Common myeloid progenitor, CD34-positive (primary cell): ENCODE data around the gene AHI1.

ENCODE experiments used
- CTCF ChIA-PET: fragments of 350-600 bp; sonication (Branson Sonifier 250); formaldehyde crosslinking; loops from one replicate; lab custom pipeline; 2021; ENCODE audit warnings: antibody characterized with exemption; lab: Charles Lee
- POLR2A ChIA-PET: fragments of 350-600 bp; sonication (Branson Sonifier 250); formaldehyde crosslinking; loops from one replicate; lab custom pipeline; 2021; ENCODE audit warnings: antibody characterized with exemption; lab: Charles Lee
- DNase-seq, 3 donors: peaks; one replicate each; pipeline versions ENCODE4 v3.0.0 to v3.0.0-alpha.2; 2013
- H3K27ac ChIP-seq, 2 experiments: 1 replicate in 1 of 2; 2 replicates in 1 of 2; pipeline ENCODE4 v1.7.0; 2013; ENCODE audit warnings: inconsistent platforms in 2 of 2, low read length in 2 of 2, mild to moderate bottlenecking in 2 of 2, low read depth in 1 of 2, moderate library complexity in 1 of 2; ENCODE audit not compliant: severe bottlenecking in 2 of 2, insufficient read depth in 1 of 2, poor library complexity in 1 of 2
- H3K27me3 ChIP-seq, 5 experiments: replicated peaks in 2 of 5; 1 replicate in 3 of 5; 2 replicates in 2 of 5; pipeline versions ENCODE4 v1.6.1 to v1.7.0; 2013; ENCODE audit warnings: low read length in 4 of 5, mild to moderate bottlenecking in 2 of 5, moderate library complexity in 2 of 5, inconsistent platforms in 1 of 5; ENCODE audit not compliant: insufficient read depth in 5 of 5, control insufficient read depth in 4 of 5
- H3K36me3 ChIP-seq, 4 experiments: 1 replicate in 2 of 4; 2 replicates in 2 of 4; pipeline versions ENCODE4 v1.6.1 to v1.7.0; 2013; ENCODE audit warnings: low read length in 3 of 4, control low read depth in 1 of 4, mild to moderate bottlenecking in 1 of 4; ENCODE audit not compliant: control insufficient read depth in 4 of 4, insufficient read depth in 4 of 4
- H3K4me1 ChIP-seq, 4 experiments: 1 replicate in 3 of 4; 2 replicates in 1 of 4; pipeline versions ENCODE4 v1.6.1 to v1.7.1; 2013; ENCODE audit warnings: low read length in 3 of 4, mild to moderate bottlenecking in 3 of 4, control low read depth in 1 of 4, inconsistent platforms in 1 of 4, moderate library complexity in 1 of 4; ENCODE audit not compliant: control insufficient read depth in 4 of 4, insufficient read depth in 4 of 4; ENCODE audit errors: control extremely low read depth in 1 of 4
- H3K4me3 ChIP-seq, 7 experiments: 1 replicate in 4 of 7; 2 replicates in 3 of 7; pipeline versions ENCODE4 v1.5.1 to v1.7.0; 2013; ENCODE audit warnings: mild to moderate bottlenecking in 7 of 7, low read length in 6 of 7, moderate library complexity in 6 of 7, inconsistent platforms in 2 of 7, low read depth in 2 of 7, control low read depth in 1 of 7; ENCODE audit not compliant: insufficient read depth in 4 of 7, control insufficient read depth in 1 of 7; ENCODE audit errors: extremely low read depth in 1 of 7
- H3K9me3 ChIP-seq, 5 experiments: 1 replicate in 4 of 5; 2 replicates in 1 of 5; pipeline versions ENCODE4 v1.6.1 to v1.7.1; 2013; ENCODE audit warnings: low read length in 4 of 5, mild to moderate bottlenecking in 2 of 5, inconsistent platforms in 1 of 5, low read depth in 1 of 5, moderate library complexity in 1 of 5; ENCODE audit not compliant: control insufficient read depth in 4 of 5, insufficient read depth in 2 of 5; ENCODE audit errors: control extremely low read depth in 1 of 5
- WGBS: methylation state at CpG from one replicate; pipeline ENCODE4 v1.1.5; 2013; ENCODE audit not compliant: insufficient coverage; 5-methylcytosine and 5-hydroxymethylcytosine counted together

The AHI1 gene

GRCh38 chr6:135280375-135281136 lies 217.0 kb downstream of the AHI1 start:
- H3K4me1 ChIP-seq = peaks cover 29 to 61% (median 42%) of the 10 kb centered on the region in 4 experiments
- DNase-seq = peak; percentile 94 to 98 (median 98)
- H3K27ac ChIP-seq = peak overlapping the region; percentile 51 to 68
- peaks cover 0 to 3% (median 0%) of the 10 kb centered on the region in 4 experiments for H3K36me3 ChIP-seq
- H3K9me3 ChIP-seq = no peaks in the 10 kb centered on the region
- ChIA-PET POLR2A (interaction anchor here (0.6 to 2.5 kb wide), 4 partner anchors 13 to 64 kb away, joined by 3 to 14 read pairs (median 4); no protein-coding TSS in a partner anchor), CTCF (interaction anchor here (0.6 to 3.7 kb wide), 15 partner anchors 8 to 234 kb away, joined by 3 to 18 read pairs (median 4); no protein-coding TSS in a partner anchor)
- H3K4me3 ChIP-seq = peak overlapping the region in 3 of 7 experiments; percentile 15 to 62 (median 48)
- H3K27me3 ChIP-seq = no peaks in the 10 kb centered on the region
- 20% methylated on average over 1 of the region's 6 CpGs for WGBS

GRCh38 chr6:135277422-135277821 lies 220.1 kb downstream of the AHI1 start:
- H3K27ac ChIP-seq = no peak overlapping the region
- ChIA-PET CTCF (interaction anchor here (1.2 kb wide), 2 partner anchors 9 to 146 kb away, joined by 3 read pairs; no protein-coding TSS in a partner anchor), POLR2A (interaction anchor here (0.7 kb wide), 1 partner anchor 9 kb away, joined by 3 read pairs; no protein-coding TSS in a partner anchor)
- H3K4me1 ChIP-seq = peaks cover 26 to 47% (median 40%) of the 10 kb centered on the region in 4 experiments
- no peak for DNase-seq
- WGBS = 100% methylated on average over 4 of the region's 6 CpGs
- no peaks in the 10 kb centered on the region for H3K36me3 ChIP-seq
- H3K27me3 ChIP-seq = no peaks in the 10 kb centered on the region
- no peak overlapping the region for H3K4me3 ChIP-seq
- no peaks in the 10 kb centered on the region for H3K9me3 ChIP-seq

- Histone ChIP-seq H3K36me3 (no peaks in the 10 kb centered on the region), H3K4me1 (peaks cover 8 to 31% (median 27%) of the 10 kb centered on the region in 4 experiments), H3K27ac (no peak overlapping the region), H3K27me3 (no peaks in the 10 kb centered on the region), H3K4me3 (no peak overlapping the region), H3K9me3 (no peaks in the 10 kb centered on the region)
- POLR2A ChIA-PET = no interaction called here
- CTCF ChIA-PET = no interaction called here
- 76% methylated on average over 3 of the region's 5 CpGs for WGBS
- peak in 1 of 3 donors; percentile 47 for DNase-seq
Measured at GRCh38 chr6:135274561-135275293, 222.8 kb downstream of the AHI1 start.

- 100% methylated on average over 5 of the region's 6 CpGs for WGBS
- no peaks in the 10 kb centered on the region for H3K27me3 ChIP-seq
- H3K4me1 ChIP-seq = peaks cover 8 to 26% (median 24%) of the 10 kb centered on the region in 4 experiments
- no peak overlapping the region for H3K27ac ChIP-seq
- H3K36me3 ChIP-seq = no peaks in the 10 kb centered on the region
- no peak for DNase-seq
- no peaks in the 10 kb centered on the region for H3K9me3 ChIP-seq
- POLR2A ChIA-PET = no interaction called here
- CTCF ChIA-PET = interaction anchor here (2.1 kb wide), 1 partner anchor 8 kb away, joined by 10 read pairs; no protein-coding TSS in a partner anchor
- H3K4me3 ChIP-seq = no peak overlapping the region
Measured at GRCh38 chr6:135271626-135272025, 225.9 kb downstream of the AHI1 start.

GRCh38 chr6:135270676-135271536 lies 226.6 kb downstream of the AHI1 start:
- Histone ChIP-seq H3K4me3 (no peak overlapping the region), H3K9me3 (no peaks in the 10 kb centered on the region), H3K36me3 (no peaks in the 10 kb centered on the region), H3K27me3 (no peaks in the 10 kb centered on the region), H3K4me1 (peaks cover 8 to 26% (median 24%) of the 10 kb centered on the region in 4 experiments), H3K27ac (no peak overlapping the region)
- POLR2A ChIA-PET = no interaction called here
- CTCF ChIA-PET = no interaction called here
- WGBS = 94% methylated on average over 7 of the region's 11 CpGs
- no peak for DNase-seq

GRCh38 chr6:135269481-135269891 lies 228.1 kb downstream of the AHI1 start:
- DNase-seq = no peak
- Histone ChIP-seq H3K4me1 (peaks cover 8 to 15% (median 11%) of the 10 kb centered on the region in 4 experiments), H3K9me3 (no peaks in the 10 kb centered on the region), H3K36me3 (no peaks in the 10 kb centered on the region), H3K27ac (no peak overlapping the region), H3K4me3 (no peak overlapping the region), H3K27me3 (no peaks in the 10 kb centered on the region)
- ChIA-PET CTCF (interaction anchor here (1.3 to 1.8 kb wide), 3 partner anchors 9 to 85 kb away, joined by 4 to 7 read pairs (median 6); no protein-coding TSS in a partner anchor), POLR2A (no interaction called here)
- WGBS = no CpG with 5 or more reads among the region's 1 CpG
